Prostate gland (tissue), 2 donors: ENCODE results near the gene KRABD2.
"Not testable (repeated sequence)": the region's sequence is repeated elsewhere in the genome, so short reads cannot be mapped to it uniquely, and the experiment has no call there.

Experiments
- DNase-seq: peaks from one replicate; pipeline ENCODE4 v3.0.0-alpha.2; 2019; ENCODE audit warnings: low spot score
- H3K27ac ChIP-seq, 2 donors: fragments of 200-600 bp; sonication (generic); 2 replicates each; pipeline ENCODE4 v1.5.1; 2017 to 2019
- H3K27me3 ChIP-seq: fragments of 200-600 bp; sonication (generic); replicated peaks from 2 replicates; pipeline ENCODE4 v1.5.1; 2019; ENCODE audit not compliant: insufficient read depth
- H3K36me3 ChIP-seq, 2 donors: fragments of 200-600 bp; sonication (generic); 1 replicate in 1 of 2; 2 replicates in 1 of 2; pipeline versions ENCODE4 v1.5.1 to v1.8.1; 2017 to 2019
- H3K4me1 ChIP-seq: fragments of 200-600 bp; sonication (generic); replicated peaks from 2 replicates; pipeline ENCODE4 v1.5.1; 2019
- H3K4me3 ChIP-seq, 2 donors: fragments of 200-600 bp; sonication (generic); 2 replicates each; pipeline ENCODE4 v1.5.1; 2017 to 2019
- H3K9me3 ChIP-seq: fragments of 200-600 bp; sonication (generic); 2 replicates; pipeline ENCODE4 v1.5.1; 2017
- POLR2A ChIP-seq: fragments of 450-650 bp; IDR thresholded peaks from one replicate; pipeline ENCODE4 v1.6.1; 2016; ENCODE audit warnings: antibody characterized with exemption, mild to moderate bottlenecking
- POLR2AphosphoS5 ChIP-seq: sonication (generic); formaldehyde crosslinking; IDR thresholded peaks from one replicate; pipeline ENCODE4 v1.6.1; 2017; ENCODE audit warnings: antibody characterized with exemption
- WGBS: methylation state at CpG from one replicate; pipeline ENCODE4 v1.1.5; 2018; 5-methylcytosine and 5-hydroxymethylcytosine counted together
- intact Hi-C: fragments of 100-400 bp; cut with DNase I; formaldehyde crosslinking; loops from one replicate; pipeline ENCODE4 v1.14.2; 2022
- TF ChIP-seq, protein P1 (sequence below), 4 experiments: fragments of 200-600 bp in 2 of 4; fragments of 450-650 bp in 2 of 4; sonication (generic) in 2 of 4; IDR thresholded peaks; 1 replicate in 3 of 4; 2 replicates in 1 of 4; pipeline ENCODE4 v1.5.1; 2016 to 2019; ENCODE audit warnings: antibody characterized with exemption in 4 of 4, mild to moderate bottlenecking in 2 of 4, moderate library complexity in 2 of 4

Gene KRABD2

DNA sequence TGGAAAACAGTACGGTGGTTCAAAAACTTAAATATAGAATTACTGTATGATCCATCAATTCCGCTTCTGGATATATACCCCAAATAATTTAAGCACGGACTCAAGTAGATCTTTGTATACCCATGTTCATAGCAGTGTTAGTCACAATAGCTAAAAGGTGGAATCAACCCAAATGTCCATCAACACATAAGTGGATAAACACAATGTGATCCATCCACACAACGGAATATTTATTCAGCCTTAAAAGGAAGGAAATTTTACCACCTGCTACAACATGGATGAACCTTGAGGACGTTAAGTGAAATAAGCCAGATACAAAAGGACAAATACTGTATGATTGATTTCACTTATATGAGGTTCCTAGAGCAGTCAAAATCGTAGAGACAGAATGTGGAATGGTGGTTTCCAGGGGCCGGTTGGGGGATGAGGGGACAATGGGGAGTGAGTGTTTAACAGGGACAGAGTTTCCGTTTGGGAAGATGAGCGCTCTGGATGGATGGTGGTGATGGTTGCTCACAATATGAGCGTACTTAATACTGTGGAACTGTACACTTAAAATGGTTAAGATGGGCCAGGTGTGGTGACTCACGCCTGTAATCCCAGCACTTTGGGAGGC is 26.5 kb upstream of the KRABD2 start:
- no peak for TF ChIP-seq POLR2AphosphoS5
- TF ChIP-seq, protein P1, sequence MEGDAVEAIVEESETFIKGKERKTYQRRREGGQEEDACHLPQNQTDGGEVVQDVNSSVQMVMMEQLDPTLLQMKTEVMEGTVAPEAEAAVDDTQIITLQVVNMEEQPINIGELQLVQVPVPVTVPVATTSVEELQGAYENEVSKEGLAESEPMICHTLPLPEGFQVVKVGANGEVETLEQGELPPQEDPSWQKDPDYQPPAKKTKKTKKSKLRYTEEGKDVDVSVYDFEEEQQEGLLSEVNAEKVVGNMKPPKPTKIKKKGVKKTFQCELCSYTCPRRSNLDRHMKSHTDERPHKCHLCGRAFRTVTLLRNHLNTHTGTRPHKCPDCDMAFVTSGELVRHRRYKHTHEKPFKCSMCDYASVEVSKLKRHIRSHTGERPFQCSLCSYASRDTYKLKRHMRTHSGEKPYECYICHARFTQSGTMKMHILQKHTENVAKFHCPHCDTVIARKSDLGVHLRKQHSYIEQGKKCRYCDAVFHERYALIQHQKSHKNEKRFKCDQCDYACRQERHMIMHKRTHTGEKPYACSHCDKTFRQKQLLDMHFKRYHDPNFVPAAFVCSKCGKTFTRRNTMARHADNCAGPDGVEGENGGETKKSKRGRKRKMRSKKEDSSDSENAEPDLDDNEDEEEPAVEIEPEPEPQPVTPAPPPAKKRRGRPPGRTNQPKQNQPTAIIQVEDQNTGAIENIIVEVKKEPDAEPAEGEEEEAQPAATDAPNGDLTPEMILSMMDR (IDR thresholded peaks at IDR 0.05) = no peak
- TF ChIP-seq POLR2A = no peak
- no peaks in the 10 kb centered on the region for H3K27me3 ChIP-seq
- intact Hi-C loops = no loop called here
- no peak for DNase-seq
- no peaks in the 10 kb centered on the region for H3K4me1 ChIP-seq
- no peaks in the 10 kb centered on the region for H3K9me3 ChIP-seq
- no peak overlapping the region for H3K4me3 ChIP-seq
- WGBS = 82% methylated on average over 11 of the region's 11 CpGs
- no peaks in the 10 kb centered on the region for H3K36me3 ChIP-seq
- H3K27ac ChIP-seq = no peak overlapping the region

DNA sequence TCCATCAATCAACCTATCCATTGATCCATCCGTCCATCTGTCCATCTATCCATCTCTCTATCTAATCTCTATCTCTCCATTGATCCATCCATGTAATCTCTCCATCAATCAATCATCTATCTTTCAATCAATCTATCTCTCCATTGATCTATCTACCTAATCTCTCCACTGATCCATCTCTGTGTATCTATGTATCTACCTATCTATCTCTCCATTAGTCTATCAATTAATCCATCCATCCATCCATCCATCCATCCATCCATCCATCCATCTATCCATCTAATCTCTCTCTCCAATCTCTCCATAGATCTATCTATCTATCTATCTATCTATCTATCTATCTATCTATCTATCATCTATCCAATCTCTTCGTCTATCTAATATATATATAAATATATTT is 24.6 kb upstream of the KRABD2 start:
- Histone ChIP-seq H3K4me1 (no peaks in the 10 kb centered on the region), H3K27ac (no peak overlapping the region), H3K4me3 (no peak overlapping the region), H3K9me3 (no peaks in the 10 kb centered on the region), H3K36me3 (no peaks in the 10 kb centered on the region), H3K27me3 (peaks cover 5% of the 10 kb centered on the region)
- intact Hi-C loops = no loop called here
- DNase-seq = no peak
- 96% methylated on average over 2 of the region's 2 CpGs for WGBS
- TF ChIP-seq POLR2AphosphoS5 = no peak
- TF ChIP-seq POLR2A = no peak
- TF ChIP-seq, protein P1 (IDR thresholded peaks at IDR 0.05) = no peak

DNA sequence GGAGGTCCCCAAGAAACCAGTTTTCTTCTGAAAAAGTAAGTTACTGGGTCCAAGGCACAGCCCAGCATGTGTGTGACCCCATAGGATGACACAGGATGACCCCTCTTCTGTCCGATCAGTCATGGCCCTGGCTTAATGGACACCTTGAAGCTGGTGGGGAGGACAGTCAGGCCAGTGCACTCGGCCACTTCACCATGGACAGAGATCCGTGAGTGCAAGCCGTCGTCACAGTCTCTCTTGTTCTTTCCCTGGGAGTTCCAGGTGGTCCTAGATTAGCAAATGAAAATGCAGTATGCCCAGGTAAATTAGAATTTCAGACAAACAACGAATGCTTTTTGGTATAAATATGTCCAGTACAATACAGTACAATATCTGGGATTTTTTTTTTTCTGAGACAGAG is 22.5 kb upstream of the KRABD2 start:
- H3K27me3 ChIP-seq = peaks cover 5% of the 10 kb centered on the region
- no peak overlapping the region for H3K27ac ChIP-seq
- WGBS = 60% methylated on average over 6 of the region's 6 CpGs
- intact Hi-C loops = no loop called here
- H3K4me3 ChIP-seq = no peak overlapping the region
- H3K36me3 ChIP-seq = no peaks in the 10 kb centered on the region
- H3K4me1 ChIP-seq = no peaks in the 10 kb centered on the region
- DNase-seq = no peak
- H3K9me3 ChIP-seq = no peaks in the 10 kb centered on the region
- TF ChIP-seq POLR2AphosphoS5 (no peak), POLR2A (no peak)
- TF ChIP-seq, protein P1 (IDR thresholded peaks at IDR 0.05) = no peak

DNA sequence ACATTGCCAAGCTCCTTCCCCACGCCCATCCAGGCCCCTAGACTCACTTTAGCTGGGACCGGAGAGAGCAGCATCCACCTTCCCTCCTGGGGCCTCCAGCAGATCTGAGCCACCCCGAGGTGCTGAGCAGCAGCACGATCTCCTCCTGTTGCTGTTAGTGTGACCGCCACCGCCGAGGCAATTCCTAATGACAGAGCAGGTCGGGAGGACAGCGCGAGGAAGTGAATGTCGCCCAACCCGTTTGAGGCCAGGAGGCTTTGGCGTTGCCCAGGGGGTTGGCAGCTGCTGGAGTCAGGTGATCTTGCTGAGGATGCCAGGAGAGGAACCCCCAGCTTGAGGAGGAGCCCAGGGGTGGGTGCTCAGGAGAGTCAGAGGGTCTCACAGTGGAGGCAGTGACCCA is 21.1 kb upstream of the KRABD2 start, which contains the start of gene RNF222:
Gene RNF222, minus strand, starts transcription at position 192 of the 400 bp plus-strand sequence. CDS start 4,366 bp downstream, outside the sequence.
- 21% methylated on average over 13 of the region's 13 CpGs for WGBS
- no peak within 1 kb of the TSS for H3K27ac ChIP-seq
- peaks cover 5% of the 10 kb centered on the region for H3K27me3 ChIP-seq
- no peaks in the 10 kb centered on the region for H3K9me3 ChIP-seq
- peak; percentile 10 for TF ChIP-seq POLR2A
- TF ChIP-seq POLR2AphosphoS5 = no peak
- H3K36me3 ChIP-seq = no peaks in the 10 kb centered on the region
- H3K4me3 ChIP-seq = no peak within 1 kb of the TSS
- DNase-seq = no peak
- no peaks in the 10 kb centered on the region for H3K4me1 ChIP-seq
- intact Hi-C loops = no loop called here

DNA sequence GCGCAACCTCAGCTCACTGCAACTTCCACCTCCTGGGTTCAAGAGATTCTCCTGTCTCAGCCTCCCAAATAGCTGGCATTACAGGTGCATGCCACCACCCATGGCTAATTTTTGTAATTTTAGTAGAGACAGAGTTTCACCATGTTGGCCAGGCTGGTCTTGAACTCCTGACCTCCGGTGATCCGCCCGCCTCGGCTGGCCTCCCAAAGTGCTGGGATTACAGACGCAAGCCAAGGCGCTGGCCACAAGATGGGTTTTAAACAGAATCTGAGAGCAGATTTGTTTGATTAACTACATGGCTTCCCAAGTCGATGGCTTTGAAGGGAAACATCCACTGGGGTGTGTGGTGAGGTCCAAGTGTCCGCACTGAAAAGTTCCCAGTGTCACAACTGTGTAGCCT is 18.0 kb upstream of the KRABD2 start:
- H3K9me3 ChIP-seq, intact Hi-C loops, DNase-seq, H3K27ac ChIP-seq, H3K4me3 ChIP-seq, H3K36me3 ChIP-seq, H3K27me3 ChIP-seq, H3K4me1 ChIP-seq: not testable (repeated sequence)
- 90% methylated on average over 9 of the region's 9 CpGs for WGBS

DNA sequence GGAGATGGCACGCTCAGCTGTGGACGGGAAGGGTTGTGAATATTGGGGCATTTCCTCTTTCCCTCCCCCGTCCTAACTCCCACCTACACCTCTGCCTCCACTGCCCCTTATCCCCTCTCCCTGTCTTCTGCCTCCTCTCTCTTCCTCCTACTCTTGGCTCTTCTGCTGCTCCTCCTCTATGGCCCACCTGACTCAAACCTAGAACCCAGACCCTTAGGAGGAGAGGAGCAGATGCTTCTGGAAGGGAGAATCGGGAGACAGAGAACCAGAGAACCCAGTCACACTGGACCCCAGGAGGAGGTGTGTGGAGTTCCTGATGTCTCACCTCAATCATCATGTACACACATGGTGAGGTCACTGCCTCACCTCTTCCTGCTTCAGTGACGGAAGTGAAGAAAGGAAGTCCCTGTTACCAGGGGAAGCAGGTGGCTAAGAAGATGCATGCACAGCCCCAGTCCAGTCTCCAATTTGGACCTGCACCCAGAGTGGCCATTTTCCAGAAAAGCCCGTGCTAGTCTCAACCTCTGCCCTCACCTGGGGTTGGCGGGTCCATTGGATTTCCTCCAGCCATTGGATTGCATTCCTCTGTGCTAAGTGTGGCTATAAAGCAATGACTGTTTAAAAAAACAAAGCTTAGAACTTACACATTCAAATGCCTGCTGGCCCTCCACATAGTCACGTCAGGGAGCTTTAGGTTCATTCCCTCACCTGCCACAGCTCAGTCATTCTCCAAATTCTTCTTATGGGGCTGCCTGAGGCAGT is 17.1 kb upstream of the KRABD2 start:
- H3K4me1 ChIP-seq = no peaks in the 10 kb centered on the region
- no peak overlapping the region for H3K27ac ChIP-seq
- no peak for DNase-seq
- no peaks in the 10 kb centered on the region for H3K9me3 ChIP-seq
- intact Hi-C loops = no loop called here
- TF ChIP-seq POLR2A (no peak), POLR2AphosphoS5 (no peak)
- TF ChIP-seq, protein P1 (IDR thresholded peaks at IDR 0.05) = no peak
- WGBS = 52% methylated on average over 8 of the region's 8 CpGs
- H3K4me3 ChIP-seq = no peak overlapping the region
- H3K27me3 ChIP-seq = peaks cover 5% of the 10 kb centered on the region
- H3K36me3 ChIP-seq = no peaks in the 10 kb centered on the region
